Measurements from ENCODE around the gene RNF145.

DNA sequence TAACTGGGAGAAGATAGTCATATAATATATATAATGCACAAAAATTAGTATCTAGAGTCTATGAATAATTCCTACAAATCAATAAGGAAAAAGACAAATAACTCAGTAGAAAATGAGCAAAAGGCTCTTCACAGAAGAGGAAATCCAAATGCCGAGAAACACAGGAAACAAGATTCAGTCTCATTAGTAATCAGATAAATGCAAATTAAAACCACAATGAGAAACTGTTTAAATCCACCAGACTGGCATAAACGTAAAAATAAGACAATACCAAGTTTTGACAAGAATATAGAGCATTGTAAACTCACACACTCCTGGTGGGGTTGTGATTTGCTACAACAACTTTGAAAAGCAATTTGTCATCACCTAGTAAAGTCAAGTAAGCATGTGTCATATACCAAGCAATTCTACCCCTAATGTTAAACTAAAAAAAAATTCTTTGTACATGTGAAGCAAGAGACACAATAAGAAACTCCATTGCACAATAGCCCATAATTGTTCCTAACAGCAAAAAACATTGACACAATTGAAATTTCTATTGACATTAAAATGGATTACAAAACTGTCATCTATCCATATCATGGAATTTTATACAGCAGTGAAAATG is 32.7 kb upstream of the RNF145 start:
- TF ChIP-seq, protein P1, sequence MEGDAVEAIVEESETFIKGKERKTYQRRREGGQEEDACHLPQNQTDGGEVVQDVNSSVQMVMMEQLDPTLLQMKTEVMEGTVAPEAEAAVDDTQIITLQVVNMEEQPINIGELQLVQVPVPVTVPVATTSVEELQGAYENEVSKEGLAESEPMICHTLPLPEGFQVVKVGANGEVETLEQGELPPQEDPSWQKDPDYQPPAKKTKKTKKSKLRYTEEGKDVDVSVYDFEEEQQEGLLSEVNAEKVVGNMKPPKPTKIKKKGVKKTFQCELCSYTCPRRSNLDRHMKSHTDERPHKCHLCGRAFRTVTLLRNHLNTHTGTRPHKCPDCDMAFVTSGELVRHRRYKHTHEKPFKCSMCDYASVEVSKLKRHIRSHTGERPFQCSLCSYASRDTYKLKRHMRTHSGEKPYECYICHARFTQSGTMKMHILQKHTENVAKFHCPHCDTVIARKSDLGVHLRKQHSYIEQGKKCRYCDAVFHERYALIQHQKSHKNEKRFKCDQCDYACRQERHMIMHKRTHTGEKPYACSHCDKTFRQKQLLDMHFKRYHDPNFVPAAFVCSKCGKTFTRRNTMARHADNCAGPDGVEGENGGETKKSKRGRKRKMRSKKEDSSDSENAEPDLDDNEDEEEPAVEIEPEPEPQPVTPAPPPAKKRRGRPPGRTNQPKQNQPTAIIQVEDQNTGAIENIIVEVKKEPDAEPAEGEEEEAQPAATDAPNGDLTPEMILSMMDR (IDR thresholded peaks at IDR 0.05; ENCODE audit: low read length) = no peak
- no peak for TF ChIP-seq EZH2 (IDR thresholded peaks at IDR 0.05; ENCODE audit: borderline replicate concordance, low read length)

Data from OCI-LY1 (cell line).